Gastrocnemius medialis (tissue), 4 donors: ENCODE data around the gene GLYAT. TPM values are rescaled to one million over a fixed set of nuclear protein-coding genes. Genes with fewer than 3 reads are reported as not detected.

Source experiments
- ATAC-seq, 2 donors: fragments of 150-250 bp; one replicate each; pipeline ENCODE4 v1.9.1; 2016
- DNase-seq, 2 donors: peaks; one replicate each; pipeline ENCODE4 v3.0.0-alpha.2; 2019
- H3K27ac ChIP-seq, 4 donors: fragments of 200-600 bp; sonication (generic); 1 replicate in 1 of 4; 2 replicates in 3 of 4; pipeline ENCODE4 v1.5.1; 2016 to 2018; ENCODE audit warnings: mild to moderate bottlenecking in 2 of 4, moderate library complexity in 1 of 4
- H3K27me3 ChIP-seq, 3 donors: fragments of 200-600 bp; sonication (generic) in 2 of 3; 1 replicate in 1 of 3; 2 replicates in 2 of 3; pipeline versions ENCODE4 v1.5.1 to v1.6.0; 2016 to 2019; ENCODE audit warnings: mild to moderate bottlenecking in 1 of 3, moderate library complexity in 1 of 3
- H3K36me3 ChIP-seq, 2 donors: fragments of 200-600 bp; sonication (generic) in 1 of 2; one replicate each; pipeline ENCODE4 v1.5.1; 2017 to 2018
- H3K4me1 ChIP-seq, 2 donors: fragments of 200-600 bp; sonication (generic) in 1 of 2; one replicate each; pipeline ENCODE4 v1.5.1; 2016 to 2017; ENCODE audit warnings: mild to moderate bottlenecking in 2 of 2
- H3K4me3 ChIP-seq, 4 donors: fragments of 200-600 bp; sonication (generic) in 3 of 4; 1 replicate in 1 of 4; 2 replicates in 3 of 4; pipeline ENCODE4 v1.5.1; 2016 to 2019; ENCODE audit warnings: mild to moderate bottlenecking in 2 of 4
- H3K9me3 ChIP-seq, 3 donors: fragments of 200-600 bp; sonication (generic) in 2 of 3; 1 replicate in 1 of 3; 2 replicates in 2 of 3; pipeline ENCODE4 v1.5.1; 2016 to 2019
- CTCF ChIP-seq, 5 experiments: fragments of 450-650 bp in 3 of 5; fragments of 200-600 bp in 2 of 5; sonication (generic) in 2 of 5; IDR thresholded peaks in 4 of 5; conservative IDR thresholded peaks in 1 of 5; 1 replicate in 4 of 5; 2 replicates in 1 of 5; pipeline ENCODE4 v1.5.1; 2016 to 2019; ENCODE audit warnings: antibody characterized with exemption in 5 of 5, mild to moderate bottlenecking in 3 of 5, moderate library complexity in 3 of 5
- POLR2A ChIP-seq, 2 donors: fragments of 450-650 bp; IDR thresholded peaks; one replicate each; pipeline ENCODE4 v1.6.1; 2017; ENCODE audit warnings: antibody characterized with exemption in 2 of 2, mild to moderate bottlenecking in 2 of 2, moderate library complexity in 2 of 2
- in situ Hi-C, 4 donors: fragments of 200-750 bp; cut with MboI; loops; one replicate each; pipeline versions ENCODE4 v1.15.0 to v1.8.0; 2017; ENCODE audit warnings: low sequenced_read_pairs in 4 of 4
- intact Hi-C: fragments of 100-400 bp; cut with DNase I; formaldehyde crosslinking; loops from one replicate; pipeline ENCODE4 v1.15.1; 2023; ENCODE audit warnings: low total_unique reads
- total RNA-seq, 4 donors: library from RNA; depleted of rRNA; stranded (reverse); fragments of >200 nt; gene quantifications; one replicate each; pipeline versions ENCODE4 v1.1.0 to v1.2.3, GENCODE V29; 2016

The GLYAT gene
- total RNA-seq, 4 donors from 2014 or later = 0.23 to 0.24 TPM; not detected in 2

- TF ChIP-seq CTCF (IDR thresholded peaks at IDR 0.05 in 4 of 5, conservative IDR thresholded peaks at IDR 0.05 in 1 of 5) = no peak
- TF ChIP-seq POLR2A (IDR thresholded peaks at IDR 0.05) = no peak
- in situ Hi-C loops (loop anchor here in 3 of 4 donors (25.0 kb wide), 2 partner anchors 477 to 502 kb away; partner anchors contain the start of genes FAM111A (in 2 of the 3) and DTX4 (in 1 of the 3)), intact Hi-C loops (loop anchor here (10.0 kb wide), 1 partner anchor 495 kb away; no protein-coding TSS in a partner anchor)
- Histone ChIP-seq H3K4me1 (no peaks in the 10 kb centered on the region), H3K9me3 (no peaks in the 10 kb centered on the region), H3K36me3 (no peaks in the 10 kb centered on the region), H3K4me3 (no peak overlapping the region), H3K27ac (no peak overlapping the region), H3K27me3 (no peaks in the 10 kb centered on the region)
- DNase-seq (no peak), ATAC-seq (no peak)
These were observed 71.7 kb downstream of the GLYAT start for GRCh38 chr11:58659910-58660570.

GRCh38 chr11:58659404-58659803 is 72.3 kb downstream of the GLYAT start:
- TF ChIP-seq CTCF (IDR thresholded peaks at IDR 0.05 in 4 of 5, conservative IDR thresholded peaks at IDR 0.05 in 1 of 5) (no peak), POLR2A (IDR thresholded peaks at IDR 0.05) (no peak)
- no peak overlapping the region for H3K4me3 ChIP-seq
- intact Hi-C loops (loop anchor here (10.0 kb wide), 1 partner anchor 495 kb away; no protein-coding TSS in a partner anchor), in situ Hi-C loops (loop anchor here in 3 of 4 donors (25.0 kb wide), 2 partner anchors 478 to 503 kb away; partner anchors contain the start of genes FAM111A (in 2 of the 3) and DTX4 (in 1 of the 3))
- H3K36me3 ChIP-seq = no peaks in the 10 kb centered on the region
- no peak for DNase-seq
- H3K27ac ChIP-seq = no peak overlapping the region
- H3K27me3 ChIP-seq = no peaks in the 10 kb centered on the region
- H3K9me3 ChIP-seq = no peaks in the 10 kb centered on the region
- H3K4me1 ChIP-seq = no peaks in the 10 kb centered on the region
- ATAC-seq = no peak

Other genes with a start within 250 kb of the GLYAT start
- gene OR5B21, start 223.8 kb downstream of the GLYAT start, total RNA-seq = not detected
- 1 to 10 TPM; 1.0 to 2.2 (median 1.9) TPM for gene LPXN, start 156.1 kb downstream of the GLYAT start, total RNA-seq
- 10 to 100 TPM; 59.0 to 94.7 (median 90.6) TPM for gene ZFP91, start 152.9 kb downstream of the GLYAT start, total RNA-seq
- 1 to 10 TPM; 3.2 to 8.5 (median 4.0) TPM for gene CNTF, start 109.3 kb downstream of the GLYAT start, total RNA-seq
- not detected for gene GLYATL2, start 112.8 kb upstream of the GLYAT start, total RNA-seq
- gene GLYATL1, start 207.5 kb upstream of the GLYAT start, total RNA-seq = 1 to 10 TPM in 1 of 4 donors, under 1 TPM in 1, not detected in 2; 0.94 to 1.2 TPM